ENCODE results near the gene CDC25A. TPM values are rescaled to one million over a fixed set of nuclear protein-coding genes. Genes with fewer than 3 reads are reported as not detected.
"Not testable (repeated sequence)": the region's sequence is repeated elsewhere in the genome, so short reads cannot be mapped to it uniquely, and the experiment has no call there.

CDC25A gene
- total and polyA plus RNA-seq, 12 donors = 0.57 to 23.6 (median 1.3) TPM

- TF ChIP-seq POLR2A (IDR thresholded peaks at IDR 0.05) = no peak
- TF ChIP-seq CTCF (IDR thresholded peaks at IDR 0.05) = no peak
- no peaks in the 10 kb centered on the region for H3K27me3 ChIP-seq
- 92 to 100% (median 96%) methylated on average over 3 of the region's 3 CpGs for WGBS, 4 donors
- H3K9me3 ChIP-seq (replicated peaks in 1 of 3) = no peaks in the 10 kb centered on the region
- no peak overlapping the region for H3K27ac ChIP-seq
- intact Hi-C loops (cut with DNase I) = no loop called here
- H3K36me3 ChIP-seq (replicated peaks in 1 of 2) = no peaks in the 10 kb centered on the region
- no peak overlapping the region for H3K4me3 ChIP-seq
- peaks cover 30 to 36% of the 10 kb centered on the region in 2 donors for H3K4me1 ChIP-seq (replicated peaks in 1 of 2)
- no peak for DNase-seq
Observed at GRCh38 chr3:48214225-48214624, 26.0 kb upstream of the CDC25A start.

GRCh38 chr3:48211776-48212175, 23.6 kb upstream of the CDC25A start:
- H3K27ac ChIP-seq; H3K36me3 ChIP-seq (replicated peaks in 1 of 2); DNase-seq; intact Hi-C loops (cut with DNase I); H3K9me3 ChIP-seq (replicated peaks in 1 of 3); H3K27me3 ChIP-seq; H3K4me3 ChIP-seq: not testable (repeated sequence)
- H3K4me1 ChIP-seq (replicated peaks in 1 of 2) = peaks cover 18 to 22% of the 10 kb centered on the region in 2 donors
- WGBS, 4 donors = 96% methylated on average over 12 to 14 of the region's 36 CpGs; no CpG with 5 or more reads in 2 of the 4 donors

- WGBS, 4 donors = 78 to 92% (median 88%) methylated on average over 9 to 33 of the region's 48 CpGs
- intact Hi-C loops (cut with DNase I); H3K27me3 ChIP-seq; H3K9me3 ChIP-seq (replicated peaks in 1 of 3); DNase-seq; H3K27ac ChIP-seq; H3K36me3 ChIP-seq (replicated peaks in 1 of 2); H3K4me3 ChIP-seq; H3K4me1 ChIP-seq (replicated peaks in 1 of 2): not testable (repeated sequence)
Observed at GRCh38 chr3:48210534-48210933, 22.3 kb upstream of the CDC25A start.

GRCh38 chr3:48209445-48209844, 21.2 kb upstream of the CDC25A start:
- Histone ChIP-seq H3K9me3 (replicated peaks in 1 of 3) (no peaks in the 10 kb centered on the region), H3K4me3 (no peak overlapping the region), H3K27ac (no peak overlapping the region), H3K36me3 (replicated peaks in 1 of 2) (no peaks in the 10 kb centered on the region), H3K4me1 (replicated peaks in 1 of 2) (no peaks in the 10 kb centered on the region), H3K27me3 (no peaks in the 10 kb centered on the region)
- intact Hi-C loops (cut with DNase I) = no loop called here
- no peak for TF ChIP-seq CTCF (IDR thresholded peaks at IDR 0.05)
- DNase-seq = no peak
- 94 to 99% (median 97%) methylated on average over 4 of the region's 4 CpGs for WGBS, 4 donors

GRCh38 chr3:48208076-48208475, 19.9 kb upstream of the CDC25A start:
- H3K4me1 ChIP-seq (replicated peaks in 1 of 2) = no peaks in the 10 kb centered on the region
- 71 to 100% (median 83%) methylated on average over 1 to 3 of the region's 3 CpGs for WGBS, 4 donors
- no peaks in the 10 kb centered on the region for H3K27me3 ChIP-seq
- no peak for DNase-seq
- TF ChIP-seq POLR2A (IDR thresholded peaks at IDR 0.05) (no peak), CTCF (IDR thresholded peaks at IDR 0.05) (no peak)
- no peak overlapping the region for H3K4me3 ChIP-seq
- H3K9me3 ChIP-seq (replicated peaks in 1 of 3) = no peaks in the 10 kb centered on the region
- H3K36me3 ChIP-seq (replicated peaks in 1 of 2) = no peaks in the 10 kb centered on the region
- no peak overlapping the region for H3K27ac ChIP-seq
- intact Hi-C loops (cut with DNase I) = no loop called here
